Trophoblast cell (in vitro differentiated cells and primary cell): ENCODE data around the gene NPHP4.
A peak's percentile ranks its signal among the peaks of the same experiment; 100 is the strongest.

ENCODE experiments used
- DNase-seq, 2 donors: peaks; one replicate each; pipeline ENCODE4 v3.0.0-alpha.2; 2016
- H2AFZ ChIP-seq: 2 replicates; pipeline ENCODE4 v1.6.1; 2013; ENCODE audit warnings: low read length, moderate library complexity, mild to moderate bottlenecking; ENCODE audit not compliant: insufficient read depth, poor library complexity
- H2AK5ac ChIP-seq: 2 replicates; pipeline ENCODE4 v1.6.1; 2013; ENCODE audit warnings: mild to moderate bottlenecking, low read length
- H2BK120ac ChIP-seq: 2 replicates; pipeline ENCODE4 v1.6.1; 2013; ENCODE audit warnings: low read length, mild to moderate bottlenecking, moderate library complexity; ENCODE audit not compliant: insufficient read depth, poor library complexity
- H2BK12ac ChIP-seq: 2 replicates; pipeline ENCODE4 v1.6.1; 2013; ENCODE audit warnings: mild to moderate bottlenecking, low read length, moderate library complexity
- H2BK5ac ChIP-seq: 2 replicates; pipeline ENCODE4 v1.6.1; 2013; ENCODE audit warnings: low read length, low read depth, moderate library complexity, mild to moderate bottlenecking; ENCODE audit not compliant: poor library complexity
- H3K14ac ChIP-seq: 2 replicates; pipeline ENCODE4 v1.6.1; 2013; ENCODE audit warnings: mild to moderate bottlenecking, low read length
- H3K18ac ChIP-seq: 2 replicates; pipeline ENCODE4 v1.6.1; 2013; ENCODE audit warnings: mild to moderate bottlenecking, low read length
- H3K23ac ChIP-seq: 2 replicates; pipeline ENCODE4 v1.6.1; 2013; ENCODE audit warnings: low read length
- H3K27ac ChIP-seq: 2 replicates; pipeline ENCODE4 v1.5.1; 2013; ENCODE audit warnings: low read depth, mild to moderate bottlenecking, inconsistent platforms, low read length, moderate library complexity
- H3K27me3 ChIP-seq: 2 replicates; pipeline ENCODE4 v1.6.1; 2013; ENCODE audit warnings: inconsistent platforms, mild to moderate bottlenecking, low read length, moderate library complexity; ENCODE audit not compliant: insufficient read depth
- H3K36me3 ChIP-seq, 2 experiments: 1 replicate in 1 of 2; 2 replicates in 1 of 2; pipeline ENCODE4 v1.6.1; 2013; ENCODE audit warnings: low read length in 2 of 2, mild to moderate bottlenecking in 2 of 2, moderate library complexity in 1 of 2; ENCODE audit not compliant: insufficient read depth in 2 of 2, control insufficient read depth in 1 of 2
- H3K4ac ChIP-seq: 2 replicates; pipeline ENCODE4 v1.6.1; 2013; ENCODE audit warnings: low read depth, mild to moderate bottlenecking, low read length, moderate library complexity
- H3K4me1 ChIP-seq, 2 experiments: 1 replicate in 1 of 2; 2 replicates in 1 of 2; pipeline ENCODE4 v1.6.1; 2013; ENCODE audit warnings: low read length in 2 of 2, mild to moderate bottlenecking in 2 of 2, moderate library complexity in 1 of 2; ENCODE audit not compliant: insufficient read depth in 2 of 2, control insufficient read depth in 1 of 2
- H3K4me2 ChIP-seq: 2 replicates; pipeline ENCODE4 v1.6.1; 2013; ENCODE audit warnings: inconsistent platforms, mild to moderate bottlenecking, low read length, moderate library complexity
- H3K4me3 ChIP-seq: 2 replicates; pipeline ENCODE4 v1.5.1; 2013; ENCODE audit warnings: mild to moderate bottlenecking, low read depth, low read length, inconsistent platforms
- H3K79me1 ChIP-seq: one replicate; pipeline ENCODE4 v1.6.1; 2013; ENCODE audit warnings: low read length
- H3K79me2 ChIP-seq: 2 replicates; pipeline ENCODE4 v1.6.1; 2013; ENCODE audit warnings: low read length, mild to moderate bottlenecking; ENCODE audit not compliant: control insufficient read depth, insufficient read depth, poor library complexity
- H3K9ac ChIP-seq: 2 replicates; pipeline ENCODE4 v1.6.1; 2013; ENCODE audit warnings: mild to moderate bottlenecking, low read length
- H3K9me3 ChIP-seq: 2 replicates; pipeline ENCODE4 v1.6.1; 2013; ENCODE audit warnings: low read depth, mild to moderate bottlenecking, control low read depth, inconsistent platforms, low read length; ENCODE audit not compliant: insufficient read depth
- H4K12ac ChIP-seq: 2 replicates; pipeline ENCODE4 v1.6.1; 2013; ENCODE audit warnings: low read depth, mild to moderate bottlenecking, low read length, moderate library complexity
- H4K8ac ChIP-seq: 2 replicates; pipeline ENCODE4 v1.6.1; 2013; ENCODE audit warnings: low read depth, mild to moderate bottlenecking, low read length, moderate library complexity
- H4K91ac ChIP-seq: one replicate; pipeline ENCODE4 v1.6.1; 2013; ENCODE audit warnings: low read depth, mild to moderate bottlenecking, low read length, moderate library complexity
- WGBS: extraction: QIAGEN DNeasy Blood & Tissue Kit; methylation state at CpG from one replicate; pipeline ENCODE4 v1.1.7; 2013; ENCODE audit warnings: missing lambda C conversion rate; ENCODE audit not compliant: insufficient read length, insufficient coverage; ENCODE audit errors: extremely low coverage; 5-methylcytosine and 5-hydroxymethylcytosine counted together

Gene NPHP4

DNA sequence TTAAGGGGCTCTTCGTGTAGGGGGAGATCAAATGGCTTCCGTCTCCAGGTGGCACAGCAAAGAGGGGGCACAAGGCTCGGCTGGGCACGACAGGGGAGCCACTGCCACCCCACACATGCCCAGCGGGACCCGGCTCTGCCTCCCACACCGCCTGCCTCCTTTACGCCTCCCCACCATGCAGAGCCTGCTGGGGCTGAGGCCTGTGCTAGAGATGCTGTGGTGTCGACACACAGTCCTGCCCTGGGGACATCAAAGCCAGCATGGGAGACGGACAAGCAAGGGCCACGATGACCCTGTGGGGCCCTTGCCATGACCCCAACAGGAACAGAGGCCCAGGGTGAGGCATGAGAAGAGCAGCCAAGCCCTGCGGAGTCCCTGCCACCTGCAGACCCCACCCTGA lies 102.8 kb downstream of the NPHP4 start:
- H3K23ac ChIP-seq, result no peak overlapping the region
- no peaks in the 10 kb centered on the region for H3K79me1 ChIP-seq
- no CpG with 5 or more reads among the region's 12 CpGs for WGBS
- H3K18ac ChIP-seq, result no peak overlapping the region
- no peaks in the 10 kb centered on the region for H3K36me3 ChIP-seq
- H4K91ac ChIP-seq, result no peak overlapping the region
- no peak overlapping the region for H2BK5ac ChIP-seq
- no peak overlapping the region for H2AFZ ChIP-seq
- H2BK120ac ChIP-seq, result no peak overlapping the region
- no peak overlapping the region for H3K14ac ChIP-seq
- no peak overlapping the region for H2BK12ac ChIP-seq
- no peak overlapping the region for H3K27ac ChIP-seq
- no peaks in the 10 kb centered on the region for H3K9me3 ChIP-seq
- no peaks in the 10 kb centered on the region for H3K27me3 ChIP-seq
- no peak overlapping the region for H3K4me2 ChIP-seq
- no peak overlapping the region for H4K8ac ChIP-seq
- no peaks in the 10 kb centered on the region for H3K79me2 ChIP-seq
- H2AK5ac ChIP-seq, result no peak overlapping the region
- H3K4ac ChIP-seq, result no peak overlapping the region
- no peak overlapping the region for H3K4me3 ChIP-seq
- peaks cover 5 to 9% of the 10 kb centered on the region in 2 experiments for H3K4me1 ChIP-seq
- no peak for DNase-seq
- no peak overlapping the region for H3K9ac ChIP-seq
- H4K12ac ChIP-seq, result no peak overlapping the region

DNA sequence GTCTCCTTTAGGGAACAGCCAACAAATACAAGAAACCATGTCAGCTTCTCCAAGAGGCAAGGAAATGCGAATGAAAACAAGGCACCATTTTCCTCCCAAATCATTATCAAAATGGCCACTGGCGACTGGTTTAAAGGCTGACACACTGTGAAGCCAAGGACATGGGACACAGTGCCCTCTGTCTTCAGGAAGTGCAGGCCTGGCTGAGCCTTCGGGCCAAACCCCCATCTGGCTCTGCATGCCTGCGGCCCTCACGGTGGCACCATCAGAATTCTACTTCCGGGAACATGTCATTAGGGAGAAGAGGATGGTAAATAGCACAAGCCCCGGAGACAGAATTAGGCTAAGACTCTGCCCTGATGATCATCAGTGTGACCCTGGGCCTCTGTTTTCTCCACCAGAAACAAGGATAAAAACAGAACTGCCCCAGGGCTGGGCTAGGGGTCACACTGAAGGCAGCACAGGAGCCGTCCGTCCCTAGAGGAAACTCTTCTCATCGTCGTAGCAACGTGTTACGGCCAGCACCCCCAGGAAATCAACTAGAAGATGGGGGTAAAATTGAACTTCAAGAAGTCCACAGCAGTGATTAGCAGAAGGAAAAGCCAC lies 103.5 kb downstream of the NPHP4 start:
- Histone ChIP-seq H3K79me1 (no peaks in the 10 kb centered on the region), H3K23ac (no peak overlapping the region), H4K8ac (no peak overlapping the region), H3K9me3 (no peaks in the 10 kb centered on the region), H4K12ac (no peak overlapping the region), H3K18ac (no peak overlapping the region), H3K9ac (no peak overlapping the region), H4K91ac (no peak overlapping the region), H3K4me2 (no peak overlapping the region), H3K4me3 (no peak overlapping the region), H2AFZ (no peak overlapping the region), H3K27me3 (no peaks in the 10 kb centered on the region), H2AK5ac (no peak overlapping the region), H3K14ac (no peak overlapping the region), H3K4ac (no peak overlapping the region), H3K79me2 (no peaks in the 10 kb centered on the region), H2BK5ac (no peak overlapping the region), H3K36me3 (no peaks in the 10 kb centered on the region), H2BK120ac (no peak overlapping the region), H2BK12ac (no peak overlapping the region), H3K27ac (no peak overlapping the region), H3K4me1 (peaks cover 5 to 9% of the 10 kb centered on the region in 2 experiments)
- DNase-seq, result peak in 1 of 2 donors; percentile 27
- WGBS, result no CpG with 5 or more reads among the region's 13 CpGs

DNA sequence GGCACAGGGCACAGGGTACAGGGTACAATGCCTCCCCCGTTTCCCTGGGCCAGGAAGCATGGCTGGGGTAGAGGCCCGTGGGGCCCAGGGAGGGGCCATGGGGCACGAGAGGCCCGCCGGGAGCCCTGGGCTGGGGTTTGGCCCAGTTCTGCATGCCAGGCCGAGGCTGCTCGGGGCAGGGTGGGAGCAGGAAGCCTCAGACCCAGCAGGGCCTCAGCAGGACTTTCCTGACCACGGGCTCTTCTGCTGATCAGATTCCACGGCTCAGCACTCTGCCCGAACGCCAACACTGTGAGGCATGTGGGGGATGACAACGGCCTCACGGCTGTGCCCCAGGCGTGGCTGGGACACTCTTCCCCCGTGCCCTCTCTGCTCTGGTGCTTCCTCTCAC lies 104.3 kb downstream of the NPHP4 start:
- no peak overlapping the region for H3K4ac ChIP-seq
- H3K4me1 ChIP-seq, result peaks cover 5 to 9% of the 10 kb centered on the region in 2 experiments
- H3K9me3 ChIP-seq, result peaks cover 1% of the 10 kb centered on the region
- H2AK5ac ChIP-seq, result no peak overlapping the region
- H4K91ac ChIP-seq, result no peak overlapping the region
- H3K14ac ChIP-seq, result peak overlapping the region; percentile 33
- no peaks in the 10 kb centered on the region for H3K27me3 ChIP-seq
- no CpG with 5 or more reads among the region's 15 CpGs for WGBS
- H2BK5ac ChIP-seq, result no peak overlapping the region
- no peak overlapping the region for H3K4me3 ChIP-seq
- no peak overlapping the region for H4K12ac ChIP-seq
- no peak overlapping the region for H2BK12ac ChIP-seq
- H3K79me2 ChIP-seq, result no peaks in the 10 kb centered on the region
- DNase-seq, result no peak
- H3K36me3 ChIP-seq, result no peaks in the 10 kb centered on the region
- H4K8ac ChIP-seq, result no peak overlapping the region
- H3K27ac ChIP-seq, result no peak overlapping the region
- H3K23ac ChIP-seq, result no peak overlapping the region
- no peak overlapping the region for H2BK120ac ChIP-seq
- no peak overlapping the region for H3K18ac ChIP-seq
- no peak overlapping the region for H3K9ac ChIP-seq
- H3K79me1 ChIP-seq, result no peaks in the 10 kb centered on the region
- no peak overlapping the region for H3K4me2 ChIP-seq
- no peak overlapping the region for H2AFZ ChIP-seq

DNA sequence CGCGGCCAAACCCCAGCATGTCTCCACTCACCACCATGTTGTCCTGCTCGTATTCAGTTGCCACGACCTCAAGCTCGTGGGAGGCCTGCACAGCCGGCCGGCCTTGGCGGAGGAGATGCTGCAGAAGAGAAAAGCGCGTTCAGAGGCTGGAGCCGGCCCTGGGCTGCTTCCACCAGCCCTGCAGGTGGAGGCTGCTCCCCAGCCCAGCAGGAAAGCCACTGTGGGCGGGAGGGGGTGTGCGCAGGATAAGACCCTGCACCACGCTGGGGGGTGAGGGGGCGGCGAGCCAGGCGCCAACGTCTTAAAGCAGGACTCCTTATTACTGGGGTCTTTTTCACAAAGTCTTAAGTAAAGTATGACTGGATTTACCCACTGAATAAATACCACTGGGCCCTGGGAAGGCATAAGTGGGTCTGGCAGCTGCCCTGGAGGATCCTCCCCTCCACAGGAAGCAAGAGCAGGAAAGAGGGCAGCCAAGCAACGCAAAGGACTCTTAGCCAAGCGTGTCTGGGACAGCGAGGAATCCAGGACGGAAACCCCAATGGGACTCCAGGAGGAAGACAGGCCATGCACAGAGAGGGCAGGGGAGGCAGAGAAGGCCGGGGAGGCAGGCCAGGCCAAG lies 104.8 kb downstream of the NPHP4 start:
- no peak overlapping the region for H3K27ac ChIP-seq
- WGBS, result no CpG with 5 or more reads among the region's 23 CpGs
- H2AK5ac ChIP-seq, result no peak overlapping the region
- H3K14ac ChIP-seq, result no peak overlapping the region
- H3K79me2 ChIP-seq, result no peaks in the 10 kb centered on the region
- no peak overlapping the region for H4K12ac ChIP-seq
- H3K27me3 ChIP-seq, result no peaks in the 10 kb centered on the region
- no peak overlapping the region for H3K23ac ChIP-seq
- H2BK120ac ChIP-seq, result no peak overlapping the region
- H3K4me3 ChIP-seq, result no peak overlapping the region
- H2BK5ac ChIP-seq, result no peak overlapping the region
- no peaks in the 10 kb centered on the region for H3K79me1 ChIP-seq
- H2BK12ac ChIP-seq, result no peak overlapping the region
- no peak for DNase-seq
- peaks cover 2% of the 10 kb centered on the region for H3K9me3 ChIP-seq
- no peak overlapping the region for H4K8ac ChIP-seq
- H3K18ac ChIP-seq, result no peak overlapping the region
- H3K4me2 ChIP-seq, result no peak overlapping the region
- no peak overlapping the region for H3K9ac ChIP-seq
- H3K4me1 ChIP-seq, result peaks cover 5 to 9% of the 10 kb centered on the region in 2 experiments
- H3K36me3 ChIP-seq, result no peaks in the 10 kb centered on the region
- no peak overlapping the region for H2AFZ ChIP-seq
- H3K4ac ChIP-seq, result no peak overlapping the region
- H4K91ac ChIP-seq, result no peak overlapping the region
